C4-2B (cell line): Measurements from ENCODE around the gene SUFU.

Experiments
- CTCF ChIP-seq: fragments of 450-650 bp; conservative IDR thresholded peaks from 2 replicates; pipeline ENCODE4 v1.5.1; 2017; ENCODE audit warnings: mild to moderate bottlenecking
- ZFX ChIP-seq: fragments of 450-650 bp; IDR thresholded peaks from 2 replicates; pipeline ENCODE4 v1.6.1; 2017

GRCh38 chr10:102678842-102679289 lies 175.1 kb downstream of the SUFU start:
- TF ChIP-seq CTCF, result peak; percentile 89
- TF ChIP-seq ZFX, result no peak
